Right lobe of liver (tissue), 6 donors: ENCODE data around the gene NRN1L. TPM values are rescaled to one million over a fixed set of nuclear protein-coding genes. Genes with fewer than 3 reads are reported as not detected.

Experiments
- ATAC-seq, 4 donors: fragments of 200-7000 bp; cut with Tn5 transposase; one replicate each; pipeline ENCODE4 v1.9.1; 2020; ENCODE audit warnings: mild to moderate bottlenecking in 4 of 4, moderate library complexity in 4 of 4
- DNase-seq, 3 donors: peaks; one replicate each; pipeline ENCODE4 v3.0.0-alpha.2; 2020
- H3K27ac ChIP-seq, 3 donors: fragments of 200-600 bp; one replicate each; pipeline ENCODE4 v1.8.0; 2022
- H3K27me3 ChIP-seq, 2 donors: fragments of 200-600 bp; one replicate each; pipeline ENCODE4 v1.8.0; 2022
- H3K36me3 ChIP-seq, 4 donors: fragments of 200-600 bp; sonication (generic) in 1 of 4; one replicate each; pipeline versions ENCODE4 v1.5.1 to v1.8.0; 2017 to 2022; ENCODE audit warnings: control low read depth in 1 of 4
- H3K4me1 ChIP-seq, 4 donors: fragments of 200-600 bp; sonication (generic) in 1 of 4; one replicate each; pipeline versions ENCODE4 v1.5.1 to v1.8.0; 2017 to 2022; ENCODE audit warnings: control low read depth in 1 of 4
- H3K4me3 ChIP-seq, 3 donors: fragments of 200-600 bp; one replicate each; pipeline ENCODE4 v1.8.0; 2022
- H3K9me3 ChIP-seq, 4 donors: fragments of 200-600 bp; sonication (generic) in 1 of 4; one replicate each; pipeline versions ENCODE4 v1.5.1 to v1.8.0; 2017 to 2022; ENCODE audit warnings: control low read depth in 1 of 4
- CTCF ChIP-seq, 4 donors: fragments of 200-600 bp in 3 of 4; fragments of 450-650 bp in 1 of 4; IDR thresholded peaks; one replicate each; pipeline versions ENCODE4 v1.5.1 to v1.8.0; 2016 to 2022; ENCODE audit warnings: antibody characterized with exemption in 4 of 4, mild to moderate bottlenecking in 2 of 4
- POLR2A ChIP-seq: fragments of 450-650 bp; IDR thresholded peaks from one replicate; pipeline ENCODE4 v1.6.1; 2017; ENCODE audit warnings: antibody characterized with exemption, mild to moderate bottlenecking
- WGBS: methylation state at CpG from one replicate; pipeline ENCODE4 v1.1.6; 2018; ENCODE audit warnings: low coverage, low lambda C conversion rate; ENCODE audit not compliant: insufficient coverage; ENCODE audit errors: missing lambda C conversion rate; 5-methylcytosine and 5-hydroxymethylcytosine counted together
- intact Hi-C, 2 donors: fragments of 100-400 bp; cut with DNase I; formaldehyde crosslinking; loops; one replicate each; pipeline versions ENCODE4 v1.11.2 to v1.14.1; 2022
- total RNA-seq, 6 experiments: library from RNA; depleted of rRNA in 2 of 6; stranded (reverse); fragments of >200 nt in 2 of 6; fragmentation: NEBNext Ultra II Directional in 3 of 6; extraction: Animal tissue kit (Norgen Biotek cat#: 25700) in 3 of 6; gene quantifications; one replicate each; pipeline versions ENCODE4 v1.1.0 to v1.2.4, GENCODE V29; 2016 to 2023
- donor health status: DM: no; HTN: yes; CAD: no.
- donor health status: DM: no; HTN: no; CAD: no.
- donor health status: DM: no; HTN: no; CAD: no.
- donor health status: DM: no; HTN: yes; CAD: no.
- donor health status: DM: no; HTN: yes; CAD: no.

NRN1L gene
- total RNA-seq, 6 experiments from 2014 or later = 0.84 TPM; not detected in 5

- Histone ChIP-seq H3K36me3 (no peaks in the 10 kb centered on the region), H3K4me1 (peaks cover 0 to 24% (median 17%) of the 10 kb centered on the region in 4 donors), H3K4me3 (no peak overlapping the region), H3K27me3 (no peaks in the 10 kb centered on the region), H3K27ac (peak overlapping the region; percentile 20 to 53 (median 44)), H3K9me3 (no peaks in the 10 kb centered on the region)
- ATAC-seq = peak; percentile 95 to 96 (median 96)
- TF ChIP-seq CTCF (IDR thresholded peaks at IDR 0.05) = no peak
- TF ChIP-seq POLR2A = no peak
- WGBS = 23% methylated on average over 3 of the region's 3 CpGs
- DNase-seq = peak; percentile 77 to 90 (median 86)
- intact Hi-C loops = no loop called here
Measured at GRCh38 chr16:67857547-67858233, 27.0 kb upstream of the NRN1L start.

- no peaks in the 10 kb centered on the region for H3K36me3 ChIP-seq
- no peaks in the 10 kb centered on the region for H3K27me3 ChIP-seq
- WGBS = 35% methylated on average over 3 of the region's 4 CpGs
- peaks cover 0 to 24% (median 17%) of the 10 kb centered on the region in 4 donors for H3K4me1 ChIP-seq
- intact Hi-C loops = no loop called here
- H3K4me3 ChIP-seq = no peak overlapping the region
- peak overlapping the region; percentile 20 to 53 (median 44) for H3K27ac ChIP-seq
- DNase-seq (no peak), ATAC-seq (no peak)
- no peaks in the 10 kb centered on the region for H3K9me3 ChIP-seq
- TF ChIP-seq POLR2A (no peak), CTCF (IDR thresholded peaks at IDR 0.05) (no peak)
Measured at GRCh38 chr16:67858500-67858899, 26.2 kb upstream of the NRN1L start.

- WGBS = 89% methylated on average over 6 of the region's 8 CpGs
- H3K4me1 ChIP-seq = peaks cover 0 to 24% (median 17%) of the 10 kb centered on the region in 4 donors
- ATAC-seq (no peak), DNase-seq (no peak)
- peaks cover 0 to 8% (median 0%) of the 10 kb centered on the region in 4 donors for H3K36me3 ChIP-seq
- no peaks in the 10 kb centered on the region for H3K9me3 ChIP-seq
- intact Hi-C loops = no loop called here
- H3K27me3 ChIP-seq = no peaks in the 10 kb centered on the region
- TF ChIP-seq CTCF (IDR thresholded peaks at IDR 0.05) (no peak), POLR2A (no peak)
- H3K27ac ChIP-seq = no peak overlapping the region
- H3K4me3 ChIP-seq = no peak overlapping the region
Measured at GRCh38 chr16:67860589-67861398, 23.9 kb upstream of the NRN1L start.

GRCh38 chr16:67861877-67862276, 22.8 kb upstream of the NRN1L start:
- Histone ChIP-seq H3K9me3 (no peaks in the 10 kb centered on the region), H3K4me3 (no peak overlapping the region), H3K27ac (no peak overlapping the region), H3K36me3 (peaks cover 0 to 16% (median 0%) of the 10 kb centered on the region in 4 donors), H3K27me3 (no peaks in the 10 kb centered on the region), H3K4me1 (peaks cover 0 to 20% (median 13%) of the 10 kb centered on the region in 4 donors)
- TF ChIP-seq POLR2A (no peak), CTCF (IDR thresholded peaks at IDR 0.05) (no peak)
- 87% methylated on average over 5 of the region's 6 CpGs for WGBS
- no peak for DNase-seq
- ATAC-seq = no peak
- intact Hi-C loops = no loop called here
